K562 (cell line): ENCODE results near the gene RAP1A. TPM values are rescaled to one million over a fixed set of nuclear protein-coding genes. Genes with fewer than 3 reads are reported as not detected.

Source experiments
- ARNT ChIP-seq, 2 experiments: fragments of 450-650 bp; IDR thresholded peaks; 2 replicates each; pipeline ENCODE4 v1.6.1; 2016; ENCODE audit warnings: mild to moderate bottlenecking in 1 of 2
- CREB3 ChIP-seq: fragments of 450-650 bp; conservative IDR thresholded peaks from 2 replicates; pipeline ENCODE4 v1.6.1; 2016; ENCODE audit warnings: missing genetic modification characterization, low read depth, mild to moderate bottlenecking, missing compliant biosample characterization, moderate library complexity
- CSDE1 ChIP-seq, 2 experiments: fragments of 450-650 bp; IDR thresholded peaks; 2 replicates each; pipeline ENCODE4 v1.6.1; 2016; ENCODE audit warnings: mild to moderate bottlenecking in 1 of 2
- HNRNPLL ChIP-seq: fragments of 200-400 bp; formaldehyde crosslinking; IDR thresholded peaks from 2 replicates; pipeline ENCODE4 v1.6.1; 2017; ENCODE audit warnings: low read length, low read depth, mild to moderate bottlenecking; ENCODE audit not compliant: poor library complexity, severe bottlenecking
- IFI16 ChIP-seq: fragments of 250-450 bp; sonication (Bioruptor Pico); IDR thresholded peaks from 2 replicates; pipeline ENCODE4 v2.1.2; 2022; ENCODE audit warnings: mild to moderate bottlenecking, inconsistent platforms
- KDM1A ChIP-seq, 2 experiments: fragments of 450-650 bp; IDR thresholded peaks; 2 replicates each; pipeline ENCODE4 v1.6.1; 2016; ENCODE audit warnings: mild to moderate bottlenecking in 2 of 2
- KLF13 ChIP-seq: fragments of 450-650 bp; IDR thresholded peaks from 2 replicates; pipeline ENCODE4 v1.6.1; 2016; ENCODE audit warnings: missing genetic modification characterization, low read depth, mild to moderate bottlenecking, missing compliant biosample characterization, moderate library complexity, borderline replicate concordance
- MAZ ChIP-seq, 2 experiments: fragments of 450-650 bp in 1 of 2; sonication (generic) in 1 of 2; formaldehyde crosslinking; IDR thresholded peaks in 1 of 2; conservative IDR thresholded peaks in 1 of 2; 2 replicates each; pipeline versions ENCODE4 v1.4.0 to v1.5.0; 2020; ENCODE audit warnings: mild to moderate bottlenecking in 1 of 2, missing genetic modification reagents in 1 of 2
- PHF20 ChIP-seq: fragments of 450-650 bp; IDR thresholded peaks from 2 replicates; pipeline ENCODE4 v1.6.1; 2018; ENCODE audit not compliant: partially characterized antibody
- U2AF1 ChIP-seq: fragments of 200-400 bp; formaldehyde crosslinking; optimal IDR thresholded peaks from 2 replicates; pipeline ENCODE3; 2017; ENCODE audit warnings: mild to moderate bottlenecking, low read depth, low read length, moderate library complexity
- YY1 ChIP-seq, 3 experiments: IDR thresholded peaks; 2 replicates each; pipeline ENCODE4 v1.6.1; 2011; ENCODE audit warnings: low read length in 2 of 3, mild to moderate bottlenecking in 2 of 3, moderate library complexity in 2 of 3, borderline replicate concordance in 1 of 3, control low read depth in 1 of 3, low read depth in 1 of 3; ENCODE audit not compliant: insufficient read depth in 3 of 3, insufficient replicate concordance in 2 of 3, control insufficient read depth in 1 of 3, insufficient read length in 1 of 3; ENCODE audit errors: extremely low read depth in 1 of 3
- ZNF57 ChIP-seq: fragments of 450-650 bp; formaldehyde crosslinking; IDR thresholded peaks from 2 replicates; pipeline ENCODE4 v1.4.0; 2020; ENCODE audit warnings: mild to moderate bottlenecking, moderate library complexity
- ZNF592 ChIP-seq: fragments of 450-650 bp; IDR thresholded peaks from 2 replicates; pipeline ENCODE4 v1.6.1; 2017; ENCODE audit warnings: antibody characterized with exemption, mild to moderate bottlenecking
- ZNF785 ChIP-seq: fragments of 250-450 bp; sonication (Bioruptor Pico); IDR thresholded peaks from 2 replicates; pipeline ENCODE4 v1.4.0; 2020; ENCODE audit warnings: mild to moderate bottlenecking
- polyA plus RNA-seq, 8 experiments: library from polyadenylated mRNA; depleted of rRNA in 4 of 8; stranded (reverse) in 5 of 8; unstranded in 3 of 8; fragments of >200 nt; fragmentation: Nextera tagmentation in 2 of 8; fragmentation: Illumina TruSeq in 1 of 8; extraction: Ambion mirVana in 2 of 8; extraction: Trizol in 1 of 8; gene quantifications; 2 replicates each; pipeline versions ENCODE4 v1.2.1 to v1.2.3, GENCODE V29; 2011 to 2014; ENCODE audit warnings: inconsistent platforms in 1 of 8, missing spikeins in 1 of 8
- total RNA-seq, 7 experiments: library from RNA; depleted of rRNA in 6 of 7; stranded (reverse); fragments of >200 nt in 6 of 7; fragmentation: Illumina TruSeq in 2 of 7; extraction: Trizol in 2 of 7; gene quantifications; 2 replicates each; pipeline versions ENCODE4 v1.2.1 to v1.2.3, GENCODE V29; 2011 to 2021; ENCODE audit warnings: low replicate concordance in 1 of 7
- TF ChIP-seq, protein P1 (sequence below): fragments of 200-800 bp; sonication (Bioruptor generic); IDR thresholded peaks from 2 replicates; pipeline ENCODE4 v1.6.1; 2016; ENCODE audit warnings: missing genetic modification characterization, missing compliant biosample characterization

Gene RAP1A
- total and polyA plus RNA-seq, 9 of the 15 experiments (the other 6 are each of a cell fraction or from before 2014, with no cell fraction given) = 13.4 to 86.2 (median 32.5) TPM

DNA sequence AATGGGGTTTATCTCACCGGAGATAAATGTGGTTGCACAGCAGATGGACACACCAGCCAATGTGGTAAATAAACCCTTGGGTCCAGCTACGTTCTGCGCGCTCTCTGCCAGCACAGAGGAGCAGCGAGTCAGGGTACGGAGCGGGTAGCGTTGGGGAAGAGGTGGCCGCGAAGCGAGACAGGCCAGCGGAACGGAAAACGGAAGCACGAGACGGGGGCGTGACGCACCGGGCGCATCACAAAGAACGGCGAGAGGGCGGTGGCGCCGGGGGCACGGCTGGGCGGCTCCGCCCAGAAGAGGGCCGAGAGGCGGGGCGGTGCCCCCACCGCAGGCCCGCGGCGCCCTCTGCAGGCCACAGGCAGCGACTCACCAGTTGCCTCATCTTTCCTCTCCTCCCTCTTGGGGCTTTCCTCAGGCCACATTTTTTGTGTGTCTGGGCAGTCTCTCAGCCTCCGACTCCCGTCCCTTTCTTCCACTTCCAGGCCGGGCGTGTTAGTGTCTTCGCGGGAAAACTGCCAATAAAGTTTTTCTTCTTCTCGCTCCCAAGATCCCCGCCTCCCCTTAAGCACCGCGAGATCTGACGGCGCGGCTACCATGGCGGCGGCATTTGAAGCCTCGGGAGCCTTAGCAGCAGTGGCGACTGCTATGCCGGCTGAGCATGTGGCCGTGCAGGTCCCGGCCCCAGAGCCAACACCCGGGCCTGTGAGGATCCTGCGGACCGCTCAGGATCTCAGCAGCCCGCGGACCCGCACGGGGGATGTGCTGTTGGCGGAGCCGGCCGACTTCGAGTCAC lies 135.9 kb downstream of the RAP1A start, which contains the start of gene DDX20 (continued):
- peak; percentile 42 for TF ChIP-seq U2AF1
- 0 out of 4 replicates have a peak, but pooled peaks of 1 of the 2 experiments have one; percentile 39 for TF ChIP-seq KDM1A (IDR thresholded peaks at IDR 0.05)
- 0 out of 2 replicates have a peak, but pooled peaks have one; percentile 61 for TF ChIP-seq ZNF57 (CRISPR knock-in tag)
- peak; percentile 72 to 94 (median 91) for TF ChIP-seq YY1 (IDR thresholded peaks at IDR 0.05; ENCODE audit: borderline replicate concordance in 1 of 3, control insufficient read depth in 1 of 3, extremely low read depth in 1 of 3, insufficient read depth in 3 of 3, insufficient read length in 1 of 3, insufficient replicate concordance in 2 of 3, low read depth in 1 of 3, low read length in 2 of 3)
- TF ChIP-seq, protein P1, sequence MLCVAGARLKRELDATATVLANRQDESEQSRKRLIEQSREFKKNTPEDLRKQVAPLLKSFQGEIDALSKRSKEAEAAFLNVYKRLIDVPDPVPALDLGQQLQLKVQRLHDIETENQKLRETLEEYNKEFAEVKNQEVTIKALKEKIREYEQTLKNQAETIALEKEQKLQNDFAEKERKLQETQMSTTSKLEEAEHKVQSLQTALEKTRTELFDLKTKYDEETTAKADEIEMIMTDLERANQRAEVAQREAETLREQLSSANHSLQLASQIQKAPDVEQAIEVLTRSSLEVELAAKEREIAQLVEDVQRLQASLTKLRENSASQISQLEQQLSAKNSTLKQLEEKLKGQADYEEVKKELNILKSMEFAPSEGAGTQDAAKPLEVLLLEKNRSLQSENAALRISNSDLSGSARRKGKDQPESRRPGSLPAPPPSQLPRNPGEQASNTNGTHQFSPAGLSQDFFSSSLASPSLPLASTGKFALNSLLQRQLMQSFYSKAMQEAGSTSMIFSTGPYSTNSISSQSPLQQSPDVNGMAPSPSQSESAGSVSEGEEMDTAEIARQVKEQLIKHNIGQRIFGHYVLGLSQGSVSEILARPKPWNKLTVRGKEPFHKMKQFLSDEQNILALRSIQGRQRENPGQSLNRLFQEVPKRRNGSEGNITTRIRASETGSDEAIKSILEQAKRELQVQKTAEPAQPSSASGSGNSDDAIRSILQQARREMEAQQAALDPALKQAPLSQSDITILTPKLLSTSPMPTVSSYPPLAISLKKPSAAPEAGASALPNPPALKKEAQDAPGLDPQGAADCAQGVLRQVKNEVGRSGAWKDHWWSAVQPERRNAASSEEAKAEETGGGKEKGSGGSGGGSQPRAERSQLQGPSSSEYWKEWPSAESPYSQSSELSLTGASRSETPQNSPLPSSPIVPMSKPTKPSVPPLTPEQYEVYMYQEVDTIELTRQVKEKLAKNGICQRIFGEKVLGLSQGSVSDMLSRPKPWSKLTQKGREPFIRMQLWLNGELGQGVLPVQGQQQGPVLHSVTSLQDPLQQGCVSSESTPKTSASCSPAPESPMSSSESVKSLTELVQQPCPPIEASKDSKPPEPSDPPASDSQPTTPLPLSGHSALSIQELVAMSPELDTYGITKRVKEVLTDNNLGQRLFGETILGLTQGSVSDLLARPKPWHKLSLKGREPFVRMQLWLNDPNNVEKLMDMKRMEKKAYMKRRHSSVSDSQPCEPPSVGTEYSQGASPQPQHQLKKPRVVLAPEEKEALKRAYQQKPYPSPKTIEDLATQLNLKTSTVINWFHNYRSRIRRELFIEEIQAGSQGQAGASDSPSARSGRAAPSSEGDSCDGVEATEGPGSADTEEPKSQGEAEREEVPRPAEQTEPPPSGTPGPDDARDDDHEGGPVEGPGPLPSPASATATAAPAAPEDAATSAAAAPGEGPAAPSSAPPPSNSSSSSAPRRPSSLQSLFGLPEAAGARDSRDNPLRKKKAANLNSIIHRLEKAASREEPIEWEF (CRISPR knock-in tag) = no peak
- peak; percentile 66 for TF ChIP-seq HNRNPLL
- peak in 1 of 2 experiments; percentile 55; a peak in 2 of 4 replicates for TF ChIP-seq CSDE1 (IDR thresholded peaks at IDR 0.05)
- peak; percentile 42; the same call in 1 of the 2 replicates for TF ChIP-seq ZNF592
- no peak for TF ChIP-seq CREB3
- TF ChIP-seq IFI16 = no peak
- TF ChIP-seq KLF13 (tag) = peak; percentile 96
- peak; percentile 99 for TF ChIP-seq MAZ (CRISPR knock-in tag; conservative IDR thresholded peaks at IDR 0.05 in 1 of 2, IDR thresholded peaks at IDR 0.05 in 1 of 2)
- TF ChIP-seq ZNF785 (CRISPR knock-in tag) = no peak
- TF ChIP-seq PHF20 = peak; percentile 91
- peak in 1 of 2 experiments; percentile 31; a peak in 1 of 4 replicates for TF ChIP-seq ARNT (IDR thresholded peaks at IDR 0.05)
